HG03280 (cell line): Measurements from ENCODE around the gene FZD2.
"Not testable (repeated sequence)": the region's sequence is repeated elsewhere in the genome, so short reads cannot be mapped to it uniquely, and the experiment has no call there.

ENCODE experiments used
- ATAC-seq: cut with Tn5 transposase; IDR thresholded peaks from one replicate; pipeline ENCODE4 v1.9.1; 2021; ENCODE audit warnings: mild to moderate bottlenecking, moderate library complexity; ENCODE audit not compliant: unreplicated experiment

Gene FZD2

GRCh38 chr17:44546671-44547606, 10.3 kb upstream of the FZD2 start:
- ATAC-seq, result no peak

DNA sequence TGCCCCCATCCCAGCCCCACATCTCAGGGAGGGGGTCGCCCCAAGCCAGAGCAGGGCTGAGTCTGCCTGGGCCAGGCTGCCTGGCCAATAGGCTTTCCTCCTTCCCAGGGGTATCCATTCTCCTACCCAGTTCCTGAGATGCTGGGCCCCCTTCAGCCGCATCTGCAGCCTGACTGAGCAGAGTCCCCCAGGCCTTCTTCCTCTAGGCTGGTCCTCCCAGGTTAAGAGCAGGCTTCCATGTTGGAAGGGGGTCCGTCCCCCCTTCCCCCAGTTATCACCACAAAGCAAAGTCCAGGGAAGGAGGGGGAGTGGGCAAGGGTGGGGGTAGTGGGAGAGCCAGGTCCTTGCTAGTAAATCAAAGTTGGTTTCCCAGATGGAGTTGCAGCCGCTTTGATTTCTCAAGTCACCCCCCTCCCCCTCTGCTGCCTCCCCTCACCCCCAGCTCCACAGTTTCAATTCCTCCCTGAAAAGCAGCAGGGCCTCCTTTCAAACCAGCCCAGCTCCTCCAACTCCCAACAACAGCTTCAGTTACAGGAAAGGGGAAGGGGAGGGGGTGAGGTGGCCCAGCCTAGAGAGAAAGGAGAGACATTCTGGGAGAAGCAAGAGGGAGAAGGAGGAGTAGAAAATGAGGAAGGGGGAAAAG, 9.5 kb upstream of the FZD2 start:
- ATAC-seq, result no peak

GRCh38 chr17:44548376-44549230, 8.7 kb upstream of the FZD2 start:
- no peak for ATAC-seq

DNA sequence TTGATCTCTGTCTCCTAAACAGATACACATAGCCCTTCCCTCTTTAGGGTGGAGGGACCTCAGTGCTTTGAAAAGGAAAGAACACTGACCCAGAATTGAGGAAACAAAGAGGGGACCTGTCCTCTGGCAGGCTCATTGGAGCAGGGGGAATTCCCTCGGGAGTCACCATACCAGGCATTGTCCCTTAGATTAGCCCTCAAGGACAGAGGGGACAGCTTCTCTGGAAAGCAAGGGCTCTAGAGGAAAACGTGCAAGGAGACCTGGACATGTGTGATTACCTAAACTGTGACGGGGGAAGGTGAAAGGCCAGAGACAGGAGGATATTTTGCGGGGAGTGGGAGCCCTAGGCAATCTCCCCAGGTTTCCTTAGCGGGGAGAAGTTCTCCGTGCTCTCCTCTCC, 7.6 kb upstream of the FZD2 start:
- no peak for ATAC-seq

DNA sequence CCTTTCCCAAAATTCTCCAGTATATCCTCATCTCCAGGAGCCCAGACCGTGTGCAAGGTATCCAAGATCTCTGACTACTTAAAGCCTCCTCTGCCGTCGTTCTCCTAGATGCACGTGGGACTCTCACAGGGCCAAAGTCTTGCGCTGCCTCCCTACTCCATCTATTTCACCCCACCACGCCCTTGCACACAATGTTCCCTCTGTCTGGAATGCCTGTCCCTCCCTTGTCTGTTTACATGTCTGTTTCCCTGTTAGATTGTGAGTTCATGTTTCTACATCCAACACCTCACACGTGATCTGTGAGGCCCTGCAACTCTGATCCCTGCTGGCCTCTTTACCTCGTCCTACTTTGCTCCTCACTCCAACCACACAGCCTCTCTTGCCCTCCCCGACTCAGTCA, 4.9 kb upstream of the FZD2 start:
- ATAC-seq, result no peak

DNA sequence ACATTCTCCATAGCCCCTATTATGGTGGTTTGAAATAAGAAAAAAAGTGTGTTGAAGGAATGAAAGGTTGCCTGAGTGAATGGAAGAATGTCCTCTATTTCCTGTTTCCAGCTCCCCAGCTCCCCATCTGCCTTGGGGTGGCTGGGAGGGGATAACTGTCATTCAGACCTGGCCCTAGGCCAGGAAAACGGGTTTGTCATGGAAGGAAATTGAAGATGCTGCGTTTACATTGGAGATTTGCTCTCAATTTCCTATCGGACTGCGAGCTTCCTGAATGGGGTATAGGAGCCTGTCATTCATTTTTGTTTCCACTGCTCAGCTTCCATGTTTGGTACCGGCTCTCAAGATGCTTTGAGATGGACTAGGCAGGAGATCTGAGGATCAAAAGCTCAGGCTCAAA, 2.2 kb upstream of the FZD2 start:
- ATAC-seq, result no peak

- no peak for ATAC-seq
Measured at GRCh38 chr17:44556166-44556831, 985 bp upstream of the FZD2 start.

GRCh38 chr17:44557651-44558285, 484 bp downstream of the FZD2 start:
- ATAC-seq, result no peak

- ATAC-seq, result no peak
Measured at GRCh38 chr17:44558334-44558709, 1.0 kb downstream of the FZD2 start.

- ATAC-seq, result no peak
Measured at GRCh38 chr17:44558710-44559633, 1.7 kb downstream of the FZD2 start.

GRCh38 chr17:44559634-44560554, 2.6 kb downstream of the FZD2 start:
- no peak for ATAC-seq

GRCh38 chr17:44561237-44561623, 3.9 kb downstream of the FZD2 start:
- ATAC-seq, result no peak

GRCh38 chr17:44564429-44564828, 7.1 kb downstream of the FZD2 start:
- no peak for ATAC-seq

GRCh38 chr17:44565866-44566443, 8.7 kb downstream of the FZD2 start:
- no peak for ATAC-seq

DNA sequence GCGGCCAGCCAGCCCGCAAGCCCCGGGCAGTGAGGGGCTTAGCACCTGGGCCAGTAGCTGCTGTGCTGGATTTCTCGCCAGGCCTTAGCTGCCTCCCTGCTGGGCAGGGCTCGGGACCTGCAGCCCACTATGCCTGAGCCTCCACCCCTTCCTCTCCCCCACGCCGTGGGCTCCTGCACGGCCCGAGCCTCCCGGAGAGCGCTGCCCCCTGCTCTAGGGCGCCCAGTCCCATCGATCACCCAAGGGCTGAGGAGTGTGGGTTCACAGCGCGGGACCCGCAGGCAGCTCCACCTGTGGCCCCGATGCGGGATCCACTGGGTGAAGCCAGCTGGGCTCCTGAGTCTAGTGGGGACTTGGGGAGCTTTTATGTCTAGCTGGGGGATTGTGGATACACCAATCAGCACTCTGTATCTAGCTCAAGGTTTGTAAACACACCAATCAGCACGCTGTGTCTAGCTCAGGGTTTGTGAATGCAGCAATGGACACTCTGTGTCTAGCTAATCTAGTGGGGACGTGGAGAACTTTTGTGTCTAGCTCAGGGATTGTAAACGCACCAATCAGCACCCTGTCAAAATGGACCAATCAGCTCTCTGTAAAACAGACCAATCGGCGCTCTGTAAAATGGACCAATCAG, 11.1 kb downstream of the FZD2 start:
- not testable (repeated sequence) for ATAC-seq

- ATAC-seq, result no peak
Measured at GRCh38 chr17:44568945-44569858, 11.9 kb downstream of the FZD2 start.
